Gastrocnemius medialis (tissue), 4 donors: Measurements from ENCODE around the gene ATP2A1.

Source experiments
- POLR2A ChIP-seq, 2 donors: fragments of 450-650 bp; IDR thresholded peaks; one replicate each; pipeline ENCODE4 v1.6.1; 2017; ENCODE audit warnings: antibody characterized with exemption in 2 of 2, mild to moderate bottlenecking in 2 of 2, moderate library complexity in 2 of 2
- TF ChIP-seq, protein P1 (sequence below), 5 experiments: fragments of 450-650 bp in 3 of 5; fragments of 200-600 bp in 2 of 5; sonication (generic) in 2 of 5; IDR thresholded peaks in 4 of 5; conservative IDR thresholded peaks in 1 of 5; 1 replicate in 4 of 5; 2 replicates in 1 of 5; pipeline ENCODE4 v1.5.1; 2016 to 2019; ENCODE audit warnings: antibody characterized with exemption in 5 of 5, mild to moderate bottlenecking in 3 of 5, moderate library complexity in 3 of 5

DNA sequence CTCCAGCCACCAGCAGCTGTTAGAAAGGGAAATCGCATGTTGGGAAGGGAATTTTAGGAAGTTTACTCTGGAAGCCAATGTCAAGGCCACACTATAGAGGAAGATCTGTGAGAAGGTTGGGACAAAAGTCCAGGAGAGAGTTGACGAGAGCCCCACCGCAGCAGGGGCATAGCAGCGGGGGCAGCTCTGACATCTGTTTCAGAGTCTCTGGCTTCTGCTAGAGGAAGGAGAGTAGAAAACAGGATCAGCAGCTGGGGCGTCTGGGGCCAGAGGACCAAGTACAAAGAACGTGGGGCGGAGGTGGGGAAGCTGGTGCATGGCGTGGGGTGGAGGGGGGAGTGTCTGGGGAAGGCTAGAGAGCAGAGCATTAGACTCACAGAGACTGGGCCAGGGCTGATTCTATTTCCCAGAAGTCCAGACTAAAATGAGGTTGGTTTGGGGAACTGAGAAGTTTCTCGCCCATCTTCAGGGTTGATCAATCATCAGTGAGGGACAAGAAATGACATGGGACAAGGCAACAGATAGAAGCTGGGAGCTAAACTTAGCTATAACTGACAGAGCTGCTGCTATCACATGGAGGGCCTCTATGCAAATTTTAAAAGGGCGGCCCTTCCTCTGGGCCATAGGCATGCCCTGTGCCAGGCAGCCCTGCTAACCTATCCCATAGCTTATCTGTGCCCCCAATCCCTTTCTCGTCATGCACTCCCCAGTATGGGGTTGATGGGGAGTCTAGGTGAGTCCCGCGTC lies 45.5 kb downstream of the ATP2A1 start:
- TF ChIP-seq, protein P1, sequence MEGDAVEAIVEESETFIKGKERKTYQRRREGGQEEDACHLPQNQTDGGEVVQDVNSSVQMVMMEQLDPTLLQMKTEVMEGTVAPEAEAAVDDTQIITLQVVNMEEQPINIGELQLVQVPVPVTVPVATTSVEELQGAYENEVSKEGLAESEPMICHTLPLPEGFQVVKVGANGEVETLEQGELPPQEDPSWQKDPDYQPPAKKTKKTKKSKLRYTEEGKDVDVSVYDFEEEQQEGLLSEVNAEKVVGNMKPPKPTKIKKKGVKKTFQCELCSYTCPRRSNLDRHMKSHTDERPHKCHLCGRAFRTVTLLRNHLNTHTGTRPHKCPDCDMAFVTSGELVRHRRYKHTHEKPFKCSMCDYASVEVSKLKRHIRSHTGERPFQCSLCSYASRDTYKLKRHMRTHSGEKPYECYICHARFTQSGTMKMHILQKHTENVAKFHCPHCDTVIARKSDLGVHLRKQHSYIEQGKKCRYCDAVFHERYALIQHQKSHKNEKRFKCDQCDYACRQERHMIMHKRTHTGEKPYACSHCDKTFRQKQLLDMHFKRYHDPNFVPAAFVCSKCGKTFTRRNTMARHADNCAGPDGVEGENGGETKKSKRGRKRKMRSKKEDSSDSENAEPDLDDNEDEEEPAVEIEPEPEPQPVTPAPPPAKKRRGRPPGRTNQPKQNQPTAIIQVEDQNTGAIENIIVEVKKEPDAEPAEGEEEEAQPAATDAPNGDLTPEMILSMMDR (IDR thresholded peaks at IDR 0.05 in 4 of 5, conservative IDR thresholded peaks at IDR 0.05 in 1 of 5) = no peak
- TF ChIP-seq POLR2A (IDR thresholded peaks at IDR 0.05) = no peak
